Brain microvascular endothelial cell (primary cell): ENCODE results near the gene TP73.

Experiments
- DNase-seq: peaks from one replicate; pipeline ENCODE4 v3.0.0-alpha.2; 2020
- H3K27ac ChIP-seq: fragments of 250-450 bp; sonication (Bioruptor Pico); 2 replicates; pipeline ENCODE4 v1.5.1; 2020; ENCODE audit warnings: mild to moderate bottlenecking, moderate library complexity
- H3K27me3 ChIP-seq: fragments of 250-450 bp; sonication (Bioruptor Pico); replicated peaks from 2 replicates; pipeline ENCODE4 v1.5.1; 2020; ENCODE audit warnings: mild to moderate bottlenecking
- H3K36me3 ChIP-seq: fragments of 250-450 bp; sonication (Bioruptor Pico); replicated peaks from 2 replicates; pipeline ENCODE4 v1.5.1; 2020; ENCODE audit warnings: mild to moderate bottlenecking
- H3K4me3 ChIP-seq: 2 replicates; pipeline ENCODE4 v1.5.1; 2011; ENCODE audit warnings: low read depth, mild to moderate bottlenecking, control low read depth, low read length, moderate library complexity
- CTCF ChIP-seq: IDR thresholded peaks from 2 replicates; pipeline ENCODE4 v1.5.1; 2011; ENCODE audit warnings: low read depth, mild to moderate bottlenecking, moderate library complexity, low read length, control low read depth, inconsistent platforms; ENCODE audit errors: missing control alignments
- in situ Hi-C: cut with HindIII; loops from 2 replicates; pipeline ENCODE4 v1.10.0; 2017; ENCODE audit warnings: low sequenced_read_pairs, low pct_ligation_motif_present

TP73 gene

GRCh38 chr1:3743826-3744225, 91.5 kb downstream of the TP73 start:
- TF ChIP-seq CTCF: no peak
- in situ Hi-C loops: no loop called here
- Histone ChIP-seq H3K27ac (no peak overlapping the region), H3K36me3 (peaks cover 5% of the 10 kb centered on the region), H3K27me3 (no peaks in the 10 kb centered on the region), H3K4me3 (no peak overlapping the region)
- no peak for DNase-seq

GRCh38 chr1:3744646-3745045, 92.3 kb downstream of the TP73 start:
- Histone ChIP-seq H3K4me3 (no peak overlapping the region), H3K27ac (no peak overlapping the region), H3K36me3 (peaks cover 5% of the 10 kb centered on the region), H3K27me3 (no peaks in the 10 kb centered on the region)
- no peak for DNase-seq
- TF ChIP-seq CTCF: no peak
- in situ Hi-C loops: no loop called here

GRCh38 chr1:3745071-3745470, 92.8 kb downstream of the TP73 start:
- peaks cover 5% of the 10 kb centered on the region for H3K36me3 ChIP-seq

GRCh38 chr1:3745590-3746381, 93.5 kb downstream of the TP73 start:
- H3K27ac ChIP-seq: no peak overlapping the region
- no peak for TF ChIP-seq CTCF
- in situ Hi-C loops: no loop called here
- H3K36me3 ChIP-seq: peaks cover 5% of the 10 kb centered on the region
- H3K4me3 ChIP-seq: no peak overlapping the region
- no peaks in the 10 kb centered on the region for H3K27me3 ChIP-seq
- DNase-seq: no peak

More at GRCh38 chr1:3745071-3745470, 92.8 kb downstream of the TP73 start:
- Histone ChIP-seq H3K27me3 (no peaks in the 10 kb centered on the region), H3K27ac (no peak overlapping the region), H3K4me3 (no peak overlapping the region)
- no peak for TF ChIP-seq CTCF
- no peak for DNase-seq
- in situ Hi-C loops: no loop called here

DNA sequence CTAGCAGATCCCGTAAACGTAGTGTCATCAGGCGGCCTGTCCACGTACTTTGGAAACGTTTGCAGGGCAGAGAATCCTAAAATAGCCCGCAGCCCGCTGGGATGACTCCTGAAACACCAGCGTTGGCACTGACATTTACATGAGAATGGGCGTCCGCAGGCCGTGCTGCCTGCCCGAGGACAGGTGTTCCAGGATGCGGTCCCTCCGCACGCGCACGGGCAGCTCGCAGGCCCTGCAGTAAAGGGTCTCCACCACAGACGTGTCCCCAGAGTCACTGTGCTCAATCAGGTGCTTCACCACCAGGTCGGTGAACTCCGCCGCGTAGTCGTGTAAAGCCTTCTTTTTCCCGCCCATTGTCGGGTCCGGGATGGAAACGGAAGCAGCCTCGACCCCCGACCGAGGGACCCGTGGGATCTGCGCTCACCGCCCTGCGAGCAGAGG, 94.1 kb downstream of the TP73 start:
- no peak for DNase-seq
- in situ Hi-C loops: no loop called here
- no peak overlapping the region for H3K27ac ChIP-seq

More for the DNA sequence above, 94.1 kb downstream of the TP73 start:
- TF ChIP-seq CTCF: no peak
- Histone ChIP-seq H3K36me3 (peaks cover 5% of the 10 kb centered on the region), H3K4me3 (peak overlapping the region; percentile 60), H3K27me3 (no peaks in the 10 kb centered on the region)
